Bone marrow (tissue), 2 donors: ENCODE data around the gene ZSWIM2.
"Not testable (repeated sequence)": the region's sequence is repeated elsewhere in the genome, so short reads cannot be mapped to it uniquely, and the experiment has no call there.

Source experiments
- DNase-seq, 2 donors: peaks; one replicate each; lab custom pipeline; 2025; lab: John Stamatoyannopoulos, UW

The ZSWIM2 gene

DNA sequence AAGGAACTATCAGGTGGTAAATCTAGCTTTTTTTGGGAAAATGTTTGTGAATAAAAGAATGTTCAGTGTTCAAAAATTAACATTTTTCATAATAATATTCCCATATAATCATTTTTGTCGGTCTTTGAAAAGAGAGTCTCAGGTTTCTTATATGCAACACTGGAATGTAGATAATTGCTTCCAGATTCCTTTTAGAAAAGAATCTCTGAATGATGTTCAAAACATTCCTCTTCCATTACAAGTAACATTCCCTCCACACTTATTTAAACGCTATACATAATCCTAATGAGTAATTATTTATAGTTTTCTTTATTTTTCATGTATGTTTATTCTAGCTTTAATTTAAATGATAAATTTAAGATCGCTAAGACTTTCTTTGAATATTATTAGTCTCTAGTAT, 7.0 kb downstream of the ZSWIM2 start:
- no peak for DNase-seq

- no peak for DNase-seq
These were observed 13.3 kb downstream of the ZSWIM2 start for GRCh38 chr2:186835628-186836027.

- no peak for DNase-seq
These were observed 21.0 kb downstream of the ZSWIM2 start for GRCh38 chr2:186827862-186828492.

- no peak for DNase-seq
These were observed 21.6 kb downstream of the ZSWIM2 start for GRCh38 chr2:186827411-186827810.

GRCh38 chr2:186822323-186822722, 26.6 kb downstream of the ZSWIM2 start:
- no peak for DNase-seq

- no peak for DNase-seq
These were observed 28.7 kb downstream of the ZSWIM2 start for GRCh38 chr2:186820303-186820702.

- DNase-seq: not testable (repeated sequence)
These were observed 37.2 kb downstream of the ZSWIM2 start for GRCh38 chr2:186811760-186812159.

DNA sequence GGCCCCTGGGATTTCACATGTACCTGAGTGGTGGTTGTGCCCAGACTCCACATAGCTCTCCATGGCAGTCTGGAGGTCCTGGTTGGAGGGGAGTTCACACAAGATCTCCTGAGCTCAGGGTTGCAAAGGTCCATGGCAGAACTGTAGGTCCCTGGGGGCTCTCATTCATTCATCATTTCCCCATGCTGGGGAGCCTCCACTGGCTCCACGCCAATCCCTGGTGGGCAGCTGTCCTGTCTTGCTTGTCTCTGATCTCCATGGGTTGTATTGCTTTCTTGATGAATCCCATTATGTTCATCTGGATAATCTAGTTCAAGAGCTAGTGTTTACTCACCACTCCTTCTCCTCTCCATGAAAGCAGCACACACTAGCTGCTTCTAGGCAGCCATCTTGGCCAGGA, 42.4 kb downstream of the ZSWIM2 start:
- DNase-seq: no peak

- not testable (repeated sequence) for DNase-seq
These were observed 50.4 kb downstream of the ZSWIM2 start for GRCh38 chr2:186798604-186799003.

GRCh38 chr2:186784930-186785329, 64.0 kb downstream of the ZSWIM2 start:
- no peak for DNase-seq

DNA sequence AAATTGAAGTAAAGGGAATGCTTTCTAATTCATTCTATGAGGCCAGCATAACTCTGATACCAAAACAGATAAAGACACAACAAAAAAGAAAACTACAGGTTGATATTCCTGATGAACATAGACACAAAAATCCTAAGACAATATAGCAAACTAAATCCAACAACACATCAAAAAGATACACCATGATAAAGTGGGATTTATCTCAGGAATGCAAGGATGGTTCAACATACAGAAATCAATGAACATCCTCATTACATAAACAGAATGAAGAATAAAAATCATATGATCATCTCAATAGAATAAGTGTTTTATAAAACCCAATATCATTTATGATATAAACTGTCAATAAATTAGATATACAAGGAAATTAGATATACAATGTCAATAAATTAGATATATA, 65.7 kb downstream of the ZSWIM2 start:
- no peak for DNase-seq

- peak in 1 of 2 donors; percentile 28 for DNase-seq
These were observed 68.2 kb downstream of the ZSWIM2 start for GRCh38 chr2:186780701-186781316.
